Epithelial cell of proximal tubule (primary cell): ENCODE results near the gene TMBIM6. TPM values are rescaled to one million over a fixed set of nuclear protein-coding genes. Genes with fewer than 3 reads are reported as not detected.
"Not testable (repeated sequence)": the region's sequence is repeated elsewhere in the genome, so short reads cannot be mapped to it uniquely, and the experiment has no call there.

Experiments used
- DNase-seq: peaks from one replicate; pipeline ENCODE4 v3.0.0-alpha.2; 2011; ENCODE audit warnings: low read depth
- H3K4me3 ChIP-seq: 2 replicates; pipeline ENCODE4 v1.5.1; 2011; ENCODE audit warnings: low read depth, mild to moderate bottlenecking, low read length
- total RNA-seq: library from RNA; depleted of rRNA; stranded (reverse); fragments of >200 nt; gene quantifications from 2 replicates; pipeline ENCODE4 v1.2.3, GENCODE V29; 2015
- TF ChIP-seq, protein P1 (sequence below): conservative IDR thresholded peaks from 2 replicates; pipeline ENCODE4 v1.5.1; 2012; ENCODE audit warnings: low read depth, mild to moderate bottlenecking, low read length

The TMBIM6 gene
- total RNA-seq, 1 donor from 2014 or later, result 436 TPM

DNA sequence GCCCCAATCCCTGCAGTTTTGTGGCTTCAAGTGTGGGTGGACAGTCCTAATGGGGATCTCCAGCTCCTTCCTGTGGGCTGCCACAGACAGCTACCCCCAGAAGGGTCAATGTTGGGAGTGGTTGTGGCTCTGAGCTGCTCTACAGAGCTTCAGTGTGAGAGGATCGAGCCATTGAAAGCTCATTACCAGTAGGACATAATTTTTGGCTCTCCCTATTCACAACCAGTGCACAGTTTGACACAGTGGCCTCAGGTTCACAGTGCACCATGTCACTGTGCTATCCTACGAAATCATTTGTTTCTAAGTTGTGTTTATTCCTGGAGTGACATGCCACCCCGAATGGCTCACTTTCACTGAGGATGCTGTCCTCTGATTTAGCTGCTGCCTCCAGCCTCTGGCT is 22.8 kb downstream of the TMBIM6 start:
- TF ChIP-seq, protein P1, sequence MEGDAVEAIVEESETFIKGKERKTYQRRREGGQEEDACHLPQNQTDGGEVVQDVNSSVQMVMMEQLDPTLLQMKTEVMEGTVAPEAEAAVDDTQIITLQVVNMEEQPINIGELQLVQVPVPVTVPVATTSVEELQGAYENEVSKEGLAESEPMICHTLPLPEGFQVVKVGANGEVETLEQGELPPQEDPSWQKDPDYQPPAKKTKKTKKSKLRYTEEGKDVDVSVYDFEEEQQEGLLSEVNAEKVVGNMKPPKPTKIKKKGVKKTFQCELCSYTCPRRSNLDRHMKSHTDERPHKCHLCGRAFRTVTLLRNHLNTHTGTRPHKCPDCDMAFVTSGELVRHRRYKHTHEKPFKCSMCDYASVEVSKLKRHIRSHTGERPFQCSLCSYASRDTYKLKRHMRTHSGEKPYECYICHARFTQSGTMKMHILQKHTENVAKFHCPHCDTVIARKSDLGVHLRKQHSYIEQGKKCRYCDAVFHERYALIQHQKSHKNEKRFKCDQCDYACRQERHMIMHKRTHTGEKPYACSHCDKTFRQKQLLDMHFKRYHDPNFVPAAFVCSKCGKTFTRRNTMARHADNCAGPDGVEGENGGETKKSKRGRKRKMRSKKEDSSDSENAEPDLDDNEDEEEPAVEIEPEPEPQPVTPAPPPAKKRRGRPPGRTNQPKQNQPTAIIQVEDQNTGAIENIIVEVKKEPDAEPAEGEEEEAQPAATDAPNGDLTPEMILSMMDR, result no peak
- no peak overlapping the region for H3K4me3 ChIP-seq
- DNase-seq, result no peak

DNA sequence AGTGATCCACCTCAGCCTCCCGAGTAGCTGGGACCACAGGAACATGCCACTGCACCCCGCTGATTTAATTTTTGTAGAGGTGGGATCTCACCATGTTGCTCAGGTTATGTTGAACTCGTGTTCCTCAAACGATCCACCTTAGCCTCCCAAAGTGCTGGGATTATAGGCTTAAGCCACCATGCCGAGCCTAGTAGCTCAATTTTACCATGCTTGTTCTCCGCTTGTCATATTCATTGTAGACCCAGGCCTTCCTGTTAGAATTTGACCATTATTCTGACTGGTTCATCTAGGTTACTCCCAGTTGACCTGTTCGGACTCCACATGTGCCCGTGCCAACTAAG is 24.7 kb downstream of the TMBIM6 start:
- TF ChIP-seq, protein P1, result no peak
- DNase-seq, result no peak
- no peak overlapping the region for H3K4me3 ChIP-seq

DNA sequence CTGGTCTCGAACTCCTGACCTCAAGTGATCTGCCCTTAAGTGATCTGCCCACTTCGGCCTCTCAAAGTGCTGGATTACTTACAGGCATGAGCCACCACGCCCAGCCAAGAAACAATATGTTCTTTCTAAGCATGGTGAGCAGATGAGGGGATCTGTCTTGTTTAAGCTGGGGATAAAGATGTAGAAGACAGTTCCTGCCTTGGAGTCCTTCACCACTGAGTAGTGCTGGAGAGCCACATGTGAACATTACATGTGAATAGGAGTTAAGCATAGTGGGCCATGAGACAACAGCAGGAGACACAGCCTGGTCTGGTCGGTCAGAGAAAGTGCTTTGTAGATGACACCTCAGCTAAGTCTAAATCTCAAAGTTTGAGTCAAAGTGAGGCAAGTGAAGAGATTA is 26.0 kb downstream of the TMBIM6 start:
- TF ChIP-seq, protein P1, result no peak
- DNase-seq, result no peak
- H3K4me3 ChIP-seq, result no peak overlapping the region

DNA sequence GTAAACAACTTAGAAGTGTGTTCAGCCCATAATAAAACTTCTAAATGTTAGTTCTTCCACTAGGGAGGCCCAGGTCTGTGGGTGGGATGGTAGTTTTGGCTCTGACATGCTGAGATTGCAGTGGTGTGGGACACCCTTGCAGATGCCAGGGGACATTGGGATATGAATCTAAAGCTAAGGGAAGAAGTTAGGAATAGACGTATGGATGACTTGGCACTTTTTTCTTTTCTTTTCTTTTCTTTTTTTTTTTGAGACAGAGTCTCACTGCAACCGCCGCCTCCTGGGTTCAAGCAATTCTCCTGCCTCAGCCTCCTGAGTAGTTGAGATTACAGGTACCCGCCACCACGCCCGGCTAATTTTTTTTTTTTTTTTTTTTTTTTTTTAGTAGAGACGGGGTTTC is 31.7 kb downstream of the TMBIM6 start:
- not testable (repeated sequence) for DNase-seq, H3K4me3 ChIP-seq

DNA sequence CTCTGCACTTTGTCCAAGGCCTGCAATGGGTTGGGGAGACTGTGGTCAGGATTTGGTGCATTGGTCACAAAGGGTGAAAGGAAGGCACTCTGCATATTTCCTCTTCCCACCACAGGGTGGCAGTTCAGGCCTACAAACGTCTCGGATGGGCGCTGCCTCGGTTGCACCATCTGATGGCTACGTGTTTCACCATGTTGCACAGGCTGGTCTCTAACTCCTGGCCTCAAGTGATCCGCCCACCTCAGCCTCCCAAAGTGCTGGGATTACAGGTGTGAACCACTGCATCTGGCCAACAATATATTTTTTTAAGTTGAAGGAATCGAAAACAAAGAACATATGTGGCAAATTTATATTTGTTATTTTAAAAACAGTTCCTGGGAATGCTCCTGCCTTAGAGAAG is 35.1 kb downstream of the TMBIM6 start:
- no peak overlapping the region for H3K4me3 ChIP-seq
- peak; percentile 10 for DNase-seq
- TF ChIP-seq, protein P1, result peak; percentile 83

DNA sequence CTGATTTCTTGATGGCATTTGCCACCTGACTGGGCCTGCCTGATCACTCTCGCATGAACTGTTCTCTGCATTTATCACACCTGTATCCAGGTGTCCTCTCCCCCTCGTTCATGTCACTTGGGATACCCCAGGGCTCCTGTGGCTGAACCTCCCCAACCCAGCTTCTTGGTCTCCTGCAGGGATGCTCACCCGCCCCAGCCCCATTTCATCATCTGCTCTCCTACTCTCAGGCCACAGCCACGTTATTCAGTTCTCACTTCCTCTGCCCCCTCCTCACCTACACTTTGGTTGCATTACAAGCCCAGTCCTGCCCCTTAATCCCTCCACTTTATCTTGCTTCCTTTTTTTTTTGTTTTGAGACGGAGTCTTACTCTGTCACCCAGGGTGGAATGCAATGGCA is 35.5 kb downstream of the TMBIM6 start:
- no peak for DNase-seq
- TF ChIP-seq, protein P1, result no peak
- no peak overlapping the region for H3K4me3 ChIP-seq

DNA sequence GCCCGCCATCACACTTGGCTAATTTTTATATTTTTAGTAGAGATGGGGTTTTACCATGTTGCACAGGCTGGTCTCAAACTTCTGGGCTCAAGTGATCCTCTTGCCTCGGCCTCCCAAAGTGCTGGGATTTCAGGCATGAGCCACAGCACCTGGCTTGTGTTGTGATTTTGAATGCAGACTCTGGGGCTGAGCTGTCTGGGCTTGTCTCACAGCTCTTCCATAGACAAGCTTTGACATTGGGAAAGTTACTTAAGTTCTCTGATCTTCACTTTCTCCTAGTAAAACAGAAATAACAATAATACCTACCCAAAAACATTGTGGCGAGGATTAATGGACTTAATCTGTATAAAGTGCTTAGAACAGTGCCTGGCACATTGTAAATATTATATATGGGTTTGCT is 36.0 kb downstream of the TMBIM6 start:
- no peak for DNase-seq
- H3K4me3 ChIP-seq, result no peak overlapping the region
- TF ChIP-seq, protein P1, result no peak
